Neural progenitor cell (in vitro differentiated cells): Measurements from ENCODE around the gene NUDT6. TPM values are rescaled to one million over a fixed set of nuclear protein-coding genes. Genes with fewer than 3 reads are reported as not detected.

Source experiments
- DNase-seq: peaks from one replicate; pipeline ENCODE4 v3.0.0-alpha.2; 2016; ENCODE audit warnings: low spot score
- H2AFZ ChIP-seq: fragments of 200-600 bp; sonication (generic); replicated peaks from 2 replicates; pipeline ENCODE4 v1.6.1; 2016; ENCODE audit warnings: antibody characterized with exemption
- H3F3A ChIP-seq: fragments of 200-600 bp; sonication (generic); 2 replicates; pipeline ENCODE4 v1.6.1; 2016; ENCODE audit warnings: antibody characterized with exemption, low read depth
- H3K27ac ChIP-seq: fragments of 200-600 bp; sonication (generic); 2 replicates; pipeline ENCODE4 v1.5.1; 2016; ENCODE audit warnings: mild to moderate bottlenecking
- H3K27me3 ChIP-seq: fragments of 200-600 bp; sonication (generic); 2 replicates; pipeline ENCODE4 v1.6.1; 2016; ENCODE audit warnings: mild to moderate bottlenecking, moderate library complexity
- H3K36me3 ChIP-seq: fragments of 200-600 bp; sonication (generic); 2 replicates; pipeline ENCODE4 v1.5.1; 2016
- H3K4me1 ChIP-seq: fragments of 200-600 bp; sonication (generic); 2 replicates; pipeline ENCODE4 v1.6.1; 2016; ENCODE audit warnings: mixed run types
- H3K4me2 ChIP-seq: fragments of 200-600 bp; sonication (generic); 2 replicates; pipeline ENCODE4 v1.6.1; 2016
- H3K4me3 ChIP-seq: fragments of 200-600 bp; sonication (generic); 2 replicates; pipeline ENCODE4 v1.5.1; 2016
- H3K79me2 ChIP-seq: fragments of 200-600 bp; sonication (generic); 2 replicates; pipeline ENCODE4 v1.6.1; 2016; ENCODE audit warnings: low read depth
- H3K9ac ChIP-seq: fragments of 200-600 bp; sonication (generic); 2 replicates; pipeline ENCODE4 v1.6.1; 2016
- H3K9me3 ChIP-seq: fragments of 200-600 bp; sonication (generic); 2 replicates; pipeline ENCODE4 v1.5.1; 2016; ENCODE audit warnings: low read depth
- H4K20me1 ChIP-seq: fragments of 200-600 bp; sonication (generic); 2 replicates; pipeline ENCODE4 v1.6.1; 2016; ENCODE audit warnings: low read depth
- H3K27ac Mint-ChIP-seq: 3 replicates; pipeline ENCODE4 v1.8.0; 2021; ENCODE audit warnings: mixed read lengths
- H3K27me3 Mint-ChIP-seq: 2 replicates; pipeline ENCODE4 v1.8.0; 2022; ENCODE audit warnings: low read depth, mild to moderate bottlenecking, inconsistent platforms, moderate library complexity, mixed read lengths; ENCODE audit not compliant: insufficient read depth
- H3K36me3 Mint-ChIP-seq: 3 replicates; pipeline ENCODE4 v1.8.0; 2021; ENCODE audit warnings: mixed read lengths
- H3K4me1 Mint-ChIP-seq: 3 replicates; pipeline ENCODE4 v1.8.0; 2021; ENCODE audit warnings: mixed read lengths
- H3K4me3 Mint-ChIP-seq: 3 replicates; pipeline ENCODE4 v1.8.0; 2021; ENCODE audit warnings: mild to moderate bottlenecking, moderate library complexity, mixed read lengths
- H3K9me3 Mint-ChIP-seq: 3 replicates; pipeline ENCODE4 v1.8.0; 2020; ENCODE audit warnings: mixed read lengths
- EZH2 ChIP-seq: fragments of 200-600 bp; sonication (generic); IDR thresholded peaks from 2 replicates; pipeline ENCODE4 v1.6.1; 2017; ENCODE audit warnings: antibody characterized with exemption, mild to moderate bottlenecking, moderate library complexity
- EZH2phosphoT487 ChIP-seq: fragments of 200-600 bp; sonication (generic); IDR thresholded peaks from 2 replicates; pipeline ENCODE4 v1.6.1; 2017; ENCODE audit warnings: antibody characterized with exemption
- total RNA-seq: library from RNA; depleted of rRNA; stranded (reverse); fragments of >200 nt; gene quantifications from 2 replicates; pipeline ENCODE4 v1.2.3, GENCODE V29; 2015; ENCODE audit warnings: low replicate concordance
- TF ChIP-seq, protein P1 (sequence below): fragments of 200-600 bp; sonication (generic); IDR thresholded peaks from 2 replicates; pipeline ENCODE4 v1.5.1; 2017; ENCODE audit warnings: antibody characterized with exemption, mild to moderate bottlenecking

The NUDT6 gene
- total RNA-seq, 1 donor from 2014 or later, result 20.9 TPM

DNA sequence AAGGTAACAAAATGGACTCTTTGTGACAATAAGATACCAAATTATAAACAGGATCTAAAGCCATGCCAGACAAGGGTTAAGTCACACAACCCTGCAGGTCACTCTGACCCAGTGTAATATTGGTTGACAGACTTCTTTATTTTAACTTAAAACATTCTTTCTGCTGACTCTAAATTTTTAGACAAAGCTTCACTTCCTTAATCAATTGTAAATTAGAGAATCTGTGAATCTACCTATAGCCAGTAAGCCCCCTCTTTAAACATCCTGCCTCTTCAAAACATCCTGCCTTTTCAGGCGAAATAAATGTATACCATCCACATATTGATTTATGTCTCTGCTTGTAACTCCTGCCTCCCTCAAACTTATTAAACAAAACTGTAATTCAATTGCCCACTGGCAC, 14.2 kb downstream of the NUDT6 start:
- peaks cover 5% of the 10 kb centered on the region for H3K36me3 ChIP-seq
- TF ChIP-seq, protein P1, sequence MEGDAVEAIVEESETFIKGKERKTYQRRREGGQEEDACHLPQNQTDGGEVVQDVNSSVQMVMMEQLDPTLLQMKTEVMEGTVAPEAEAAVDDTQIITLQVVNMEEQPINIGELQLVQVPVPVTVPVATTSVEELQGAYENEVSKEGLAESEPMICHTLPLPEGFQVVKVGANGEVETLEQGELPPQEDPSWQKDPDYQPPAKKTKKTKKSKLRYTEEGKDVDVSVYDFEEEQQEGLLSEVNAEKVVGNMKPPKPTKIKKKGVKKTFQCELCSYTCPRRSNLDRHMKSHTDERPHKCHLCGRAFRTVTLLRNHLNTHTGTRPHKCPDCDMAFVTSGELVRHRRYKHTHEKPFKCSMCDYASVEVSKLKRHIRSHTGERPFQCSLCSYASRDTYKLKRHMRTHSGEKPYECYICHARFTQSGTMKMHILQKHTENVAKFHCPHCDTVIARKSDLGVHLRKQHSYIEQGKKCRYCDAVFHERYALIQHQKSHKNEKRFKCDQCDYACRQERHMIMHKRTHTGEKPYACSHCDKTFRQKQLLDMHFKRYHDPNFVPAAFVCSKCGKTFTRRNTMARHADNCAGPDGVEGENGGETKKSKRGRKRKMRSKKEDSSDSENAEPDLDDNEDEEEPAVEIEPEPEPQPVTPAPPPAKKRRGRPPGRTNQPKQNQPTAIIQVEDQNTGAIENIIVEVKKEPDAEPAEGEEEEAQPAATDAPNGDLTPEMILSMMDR, result no peak
- TF ChIP-seq EZH2 (no peak), EZH2phosphoT487 (no peak)
- H3K9ac ChIP-seq, result no peak overlapping the region
- Mint-ChIP-seq H3K36me3 (peaks cover 15% of the 10 kb centered on the region), H3K27me3 (no peaks in the 10 kb centered on the region), H3K9me3 (no peaks in the 10 kb centered on the region), H3K27ac (no peak overlapping the region), H3K4me3 (no peak overlapping the region), H3K4me1 (no peaks in the 10 kb centered on the region)
- DNase-seq, result no peak
- H3K4me2 ChIP-seq, result no peak overlapping the region
- H3K4me1 ChIP-seq, result peaks cover 5% of the 10 kb centered on the region
- H2AFZ ChIP-seq, result no peak overlapping the region
- no peak overlapping the region for H3K27ac ChIP-seq
- H4K20me1 ChIP-seq, result no peaks in the 10 kb centered on the region
- no peaks in the 10 kb centered on the region for H3F3A ChIP-seq
- H3K4me3 ChIP-seq, result no peak overlapping the region
- H3K9me3 ChIP-seq, result no peaks in the 10 kb centered on the region
- H3K27me3 ChIP-seq, result no peaks in the 10 kb centered on the region
- H3K79me2 ChIP-seq, result no peaks in the 10 kb centered on the region

DNA sequence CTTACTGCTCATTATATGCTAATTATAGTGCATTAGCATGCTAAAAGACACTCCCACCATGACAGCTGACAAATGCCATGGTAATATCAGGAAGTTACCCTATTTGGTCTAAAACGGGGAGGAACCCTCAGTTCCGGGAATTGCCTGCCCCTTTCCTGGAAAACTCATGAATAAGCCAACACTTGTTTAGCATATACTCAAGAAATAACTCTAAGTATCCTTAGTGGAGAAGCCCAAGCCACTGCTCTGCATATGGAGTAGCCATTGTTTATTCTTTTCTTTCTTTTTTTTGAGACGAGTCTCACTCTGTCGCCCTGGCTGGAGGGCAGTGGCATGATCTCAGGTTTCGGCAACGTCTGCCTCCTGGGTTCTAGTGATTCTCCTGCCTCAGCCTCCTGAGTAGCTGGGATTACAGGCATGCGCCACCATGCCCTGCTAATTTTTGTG, 15.5 kb downstream of the NUDT6 start:
- Histone ChIP-seq H3K9ac (no peak overlapping the region), H2AFZ (no peak overlapping the region), H4K20me1 (no peaks in the 10 kb centered on the region), H3K9me3 (no peaks in the 10 kb centered on the region), H3K4me2 (no peak overlapping the region), H3K36me3 (peaks cover 5% of the 10 kb centered on the region), H3K79me2 (no peaks in the 10 kb centered on the region), H3K27ac (no peak overlapping the region), H3K4me1 (no peaks in the 10 kb centered on the region), H3K27me3 (no peaks in the 10 kb centered on the region), H3K4me3 (no peak overlapping the region), H3F3A (no peaks in the 10 kb centered on the region)
- no peaks in the 10 kb centered on the region for H3K27me3 Mint-ChIP-seq
- H3K4me3 Mint-ChIP-seq, result no peak overlapping the region
- TF ChIP-seq, protein P1, result no peak
- TF ChIP-seq EZH2phosphoT487, result no peak
- TF ChIP-seq EZH2, result no peak
- no peaks in the 10 kb centered on the region for H3K9me3 Mint-ChIP-seq
- H3K27ac Mint-ChIP-seq, result no peak overlapping the region
- peaks cover 14% of the 10 kb centered on the region for H3K36me3 Mint-ChIP-seq
- H3K4me1 Mint-ChIP-seq, result no peaks in the 10 kb centered on the region
- DNase-seq, result no peak

DNA sequence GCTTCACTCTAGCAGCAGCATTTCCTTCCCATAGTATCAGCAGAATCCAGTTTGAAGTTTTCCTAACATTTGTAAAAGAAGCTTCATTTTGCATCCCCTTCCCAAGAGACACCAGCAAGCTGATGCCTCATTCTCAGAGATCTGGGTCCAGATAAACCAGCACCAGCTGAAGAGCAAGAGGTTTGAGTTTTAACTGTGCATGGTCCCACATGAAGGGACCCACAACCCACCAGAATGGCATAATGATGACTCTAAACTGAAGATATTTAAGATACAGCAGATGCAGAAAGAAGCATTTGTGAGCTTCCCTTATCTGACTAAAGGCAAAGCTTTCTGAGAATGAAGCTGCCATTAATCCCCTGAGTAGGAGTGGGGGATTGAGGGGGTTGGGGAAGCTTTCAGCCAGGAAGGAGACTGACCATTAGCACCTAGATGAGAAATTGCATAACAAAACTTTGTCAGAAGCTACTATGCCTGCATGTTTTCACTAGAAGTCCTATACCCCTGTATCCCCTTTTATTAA, 18.6 kb downstream of the NUDT6 start:
- DNase-seq, result no peak
- Histone ChIP-seq H3K27me3 (no peaks in the 10 kb centered on the region), H3K9me3 (no peaks in the 10 kb centered on the region), H3K4me3 (no peak overlapping the region), H3F3A (peaks cover 13% of the 10 kb centered on the region), H3K9ac (no peak overlapping the region), H3K4me1 (no peaks in the 10 kb centered on the region), H2AFZ (no peak overlapping the region), H4K20me1 (no peaks in the 10 kb centered on the region), H3K79me2 (no peaks in the 10 kb centered on the region), H3K27ac (no peak overlapping the region), H3K36me3 (no peaks in the 10 kb centered on the region), H3K4me2 (no peak overlapping the region)
- Mint-ChIP-seq H3K36me3 (peaks cover 14% of the 10 kb centered on the region), H3K4me1 (no peaks in the 10 kb centered on the region), H3K9me3 (no peaks in the 10 kb centered on the region), H3K27me3 (no peaks in the 10 kb centered on the region), H3K4me3 (no peak overlapping the region), H3K27ac (no peak overlapping the region)
- TF ChIP-seq EZH2 (no peak), EZH2phosphoT487 (no peak)
- TF ChIP-seq, protein P1, result no peak
